Ovary (tissue), 3 donors: ENCODE measurements around the gene CCDC3.

Source experiments
- CTCF ChIP-seq, 3 donors: fragments of 450-650 bp in 2 of 3; fragments of 200-600 bp in 1 of 3; IDR thresholded peaks; one replicate each; pipeline versions ENCODE4 v1.5.1 to v1.8.0; 2016 to 2022; ENCODE audit warnings: antibody characterized with exemption in 3 of 3, mild to moderate bottlenecking in 1 of 3
- EP300 ChIP-seq: sonication (generic); formaldehyde crosslinking; IDR thresholded peaks from one replicate; pipeline ENCODE4 v1.6.1; 2017; ENCODE audit warnings: antibody characterized with exemption
- donor health status: DM: no; HTN: no; CAD: no.

- no peak for TF ChIP-seq EP300
- TF ChIP-seq CTCF (IDR thresholded peaks at IDR 0.05): no peak
Observed at GRCh38 chr10:12969951-12970350, 31.6 kb downstream of the CCDC3 start.
